22Rv1 (cell line): ENCODE measurements around the gene ZNF286A.

ENCODE experiments used
- CTCF ChIP-seq: fragments of 450-650 bp; IDR thresholded peaks from 2 replicates; pipeline ENCODE4 v1.5.1; 2017; ENCODE audit warnings: mild to moderate bottlenecking
- ZFX ChIP-seq: fragments of 450-650 bp; IDR thresholded peaks from 2 replicates; pipeline ENCODE4 v1.6.1; 2017; ENCODE audit warnings: antibody characterized with exemption, borderline replicate concordance

- TF ChIP-seq CTCF (no peak), ZFX (no peak)
These were observed 42.1 kb downstream of the ZNF286A start for GRCh38 chr17:15741624-15742023.
